Astrocyte (in vitro differentiated cells and primary cell): ENCODE measurements around the gene RABGGTB. TPM values are rescaled to one million over a fixed set of nuclear protein-coding genes. Genes with fewer than 3 reads are reported as not detected.

ENCODE experiments used
- DNase-seq: peaks from one replicate; pipeline ENCODE4 v3.0.0-alpha.2; 2010; ENCODE audit warnings: low read depth
- FAIRE-seq: peaks from 2 replicates; lab custom pipeline; 2011; peaks lifted over from hg19 to GRCh38; lab: Jason Lieb, UNC
- H2AFZ ChIP-seq: 2 replicates; pipeline ENCODE4 v1.6.0; 2012; ENCODE audit warnings: low read depth, low read length, inconsistent platforms
- H3K27ac ChIP-seq: 2 replicates; pipeline ENCODE4 v1.5.1; 2011; ENCODE audit warnings: low read depth, low read length, inconsistent platforms
- H3K27me3 ChIP-seq: 2 replicates; pipeline ENCODE4 v1.6.0; 2011; ENCODE audit warnings: low read length, inconsistent platforms; ENCODE audit not compliant: insufficient read depth
- H3K36me3 ChIP-seq: 2 replicates; pipeline ENCODE4 v1.5.1; 2011; ENCODE audit warnings: low read length, inconsistent platforms; ENCODE audit not compliant: insufficient read depth
- H3K4me1 ChIP-seq: 2 replicates; pipeline ENCODE4 v1.5.1; 2011; ENCODE audit warnings: low read length, inconsistent platforms; ENCODE audit not compliant: insufficient read depth
- H3K4me2 ChIP-seq: 2 replicates; pipeline ENCODE4 v1.6.0; 2012; ENCODE audit warnings: low read length, inconsistent platforms
- H3K4me3 ChIP-seq: 2 replicates; pipeline ENCODE4 v1.5.1; 2011; ENCODE audit warnings: low read depth, mild to moderate bottlenecking, low read length, inconsistent platforms; ENCODE audit not compliant: insufficient read depth
- H3K79me2 ChIP-seq: 2 replicates; pipeline ENCODE4 v1.6.0; 2012; ENCODE audit warnings: mild to moderate bottlenecking, low read length, inconsistent platforms; ENCODE audit not compliant: insufficient read depth
- H3K9ac ChIP-seq: 2 replicates; pipeline ENCODE4 v1.6.0; 2012; ENCODE audit warnings: mild to moderate bottlenecking, low read length, inconsistent platforms
- H3K9me3 ChIP-seq: 2 replicates; pipeline ENCODE4 v1.5.1; 2012; ENCODE audit warnings: low read depth, mild to moderate bottlenecking, low read length, inconsistent platforms; ENCODE audit not compliant: insufficient read depth
- H4K20me1 ChIP-seq: 2 replicates; pipeline ENCODE4 v1.6.0; 2012; ENCODE audit warnings: low read length, inconsistent platforms; ENCODE audit not compliant: insufficient read depth
- H3K27ac Mint-ChIP-seq: one replicate; pipeline ENCODE4 v1.8.0; 2021; ENCODE audit warnings: mild to moderate bottlenecking, mixed read lengths; ENCODE audit not compliant: unreplicated experiment
- H3K27me3 Mint-ChIP-seq: one replicate; pipeline ENCODE4 v1.8.0; 2021; ENCODE audit warnings: low read depth, mixed read lengths; ENCODE audit not compliant: unreplicated experiment
- H3K36me3 Mint-ChIP-seq: one replicate; pipeline ENCODE4 v1.8.0; 2021; ENCODE audit warnings: low read depth, mixed read lengths; ENCODE audit not compliant: unreplicated experiment
- H3K4me1 Mint-ChIP-seq: one replicate; pipeline ENCODE4 v1.8.0; 2021; ENCODE audit warnings: low read depth, mixed read lengths; ENCODE audit not compliant: unreplicated experiment
- H3K4me3 Mint-ChIP-seq: one replicate; pipeline ENCODE4 v1.8.0; 2021; ENCODE audit warnings: mild to moderate bottlenecking, moderate library complexity, mixed read lengths; ENCODE audit not compliant: unreplicated experiment
- H3K9me3 Mint-ChIP-seq: one replicate; pipeline ENCODE4 v1.8.0; 2021; ENCODE audit warnings: mild to moderate bottlenecking, mixed read lengths; ENCODE audit not compliant: unreplicated experiment
- CTCF ChIP-seq: IDR thresholded peaks from 2 replicates; pipeline ENCODE4 v1.5.1; 2011; ENCODE audit warnings: low read depth, mild to moderate bottlenecking, inconsistent platforms, low read length, moderate library complexity; ENCODE audit not compliant: insufficient read depth
- EZH2 ChIP-seq: IDR thresholded peaks from 2 replicates; pipeline ENCODE4 v1.6.1; 2012; ENCODE audit warnings: mild to moderate bottlenecking, low read length, inconsistent platforms; ENCODE audit not compliant: insufficient read depth
- total RNA-seq: library from RNA; stranded (reverse); gene quantifications from 2 replicates; pipeline ENCODE4 v1.2.1, GENCODE V29; 2021

RABGGTB gene
- total RNA-seq, 1 donor from 2014 or later, result 108 TPM

GRCh38 chr1:75792091-75792490, 6.0 kb downstream of the RABGGTB start:
- no peaks in the 10 kb centered on the region for H3K9me3 ChIP-seq
- H4K20me1 ChIP-seq, result peaks cover 99% of the 10 kb centered on the region
- H3K36me3 ChIP-seq, result peaks cover 72% of the 10 kb centered on the region
- DNase-seq, result no peak
- H3K4me1 Mint-ChIP-seq, result peaks cover 31% of the 10 kb centered on the region
- H3K4me3 ChIP-seq, result no peak overlapping the region
- peak overlapping the region; percentile 37 for H3K4me2 ChIP-seq
- H3K27me3 ChIP-seq, result no peaks in the 10 kb centered on the region
- no peak overlapping the region for H3K9ac ChIP-seq
- H3K27ac ChIP-seq, result no peak overlapping the region
- H3K27me3 Mint-ChIP-seq, result no peaks in the 10 kb centered on the region
- no peak for TF ChIP-seq EZH2
- no peak for TF ChIP-seq CTCF
- no peak overlapping the region for H3K27ac Mint-ChIP-seq
- H3K4me1 ChIP-seq, result peaks cover 13% of the 10 kb centered on the region
- H3K9me3 Mint-ChIP-seq, result no peaks in the 10 kb centered on the region
- no peak for FAIRE-seq
- H3K36me3 Mint-ChIP-seq, result peaks cover 30% of the 10 kb centered on the region
- no peak overlapping the region for H2AFZ ChIP-seq
- peaks cover 61% of the 10 kb centered on the region for H3K79me2 ChIP-seq
- no peak overlapping the region for H3K4me3 Mint-ChIP-seq

- H3K36me3 ChIP-seq, result peaks cover 73% of the 10 kb centered on the region
- peaks cover 38% of the 10 kb centered on the region for H3K79me2 ChIP-seq
- H3K4me2 ChIP-seq, result no peak overlapping the region
- Mint-ChIP-seq H3K27me3 (no peaks in the 10 kb centered on the region), H3K36me3 (peaks cover 24% of the 10 kb centered on the region), H3K27ac (no peak overlapping the region), H3K4me1 (peaks cover 30% of the 10 kb centered on the region), H3K4me3 (no peak overlapping the region), H3K9me3 (peaks cover 3% of the 10 kb centered on the region)
- H3K9me3 ChIP-seq, result no peaks in the 10 kb centered on the region
- FAIRE-seq (no peak), DNase-seq (no peak)
- no peak overlapping the region for H3K4me3 ChIP-seq
- no peak overlapping the region for H3K9ac ChIP-seq
- TF ChIP-seq CTCF (no peak), EZH2 (no peak)
- H3K27me3 ChIP-seq, result no peaks in the 10 kb centered on the region
- no peak overlapping the region for H2AFZ ChIP-seq
- H3K27ac ChIP-seq, result no peak overlapping the region
- H3K4me1 ChIP-seq, result peaks cover 10% of the 10 kb centered on the region
- peaks cover 78% of the 10 kb centered on the region for H4K20me1 ChIP-seq
These were observed 8.3 kb downstream of the RABGGTB start for GRCh38 chr1:75794382-75794781.

GRCh38 chr1:75795703-75796193, 9.7 kb downstream of the RABGGTB start:
- Mint-ChIP-seq H3K27me3 (no peaks in the 10 kb centered on the region), H3K27ac (peak overlapping the region; percentile 31), H3K4me1 (peaks cover 22% of the 10 kb centered on the region), H3K9me3 (peaks cover 3% of the 10 kb centered on the region), H3K4me3 (no peak overlapping the region), H3K36me3 (peaks cover 24% of the 10 kb centered on the region)
- H3K36me3 ChIP-seq, result peaks cover 65% of the 10 kb centered on the region
- no peaks in the 10 kb centered on the region for H3K9me3 ChIP-seq
- FAIRE-seq (no peak), DNase-seq (no peak)
- H2AFZ ChIP-seq, result no peak overlapping the region
- peaks cover 4% of the 10 kb centered on the region for H3K4me1 ChIP-seq
- peaks cover 64% of the 10 kb centered on the region for H4K20me1 ChIP-seq
- no peak overlapping the region for H3K4me3 ChIP-seq
- H3K4me2 ChIP-seq, result no peak overlapping the region
- H3K27ac ChIP-seq, result no peak overlapping the region
- TF ChIP-seq EZH2, result no peak
- TF ChIP-seq CTCF, result no peak
- H3K79me2 ChIP-seq, result peaks cover 25% of the 10 kb centered on the region
- H3K27me3 ChIP-seq, result no peaks in the 10 kb centered on the region
- no peak overlapping the region for H3K9ac ChIP-seq
